Sigmoid colon (tissue), 4 donors: Measurements from ENCODE around the gene FOXN1.

Source experiments
- POLR2A ChIP-seq, 2 donors: fragments of 450-650 bp; IDR thresholded peaks; one replicate each; pipeline ENCODE4 v1.6.1; 2016; ENCODE audit warnings: antibody characterized with exemption in 2 of 2, mild to moderate bottlenecking in 2 of 2, moderate library complexity in 2 of 2
- POLR2AphosphoS5 ChIP-seq, 4 donors: sonication (generic); formaldehyde crosslinking; IDR thresholded peaks; one replicate each; pipeline ENCODE4 v1.6.1; 2017; ENCODE audit warnings: antibody characterized with exemption in 4 of 4
- TF ChIP-seq, protein P1 (sequence below), 4 experiments: fragments of 450-650 bp in 3 of 4; fragments of 200-600 bp in 1 of 4; IDR thresholded peaks; one replicate each; pipeline ENCODE4 v1.5.1; 2016 to 2019; ENCODE audit warnings: antibody characterized with exemption in 4 of 4, mild to moderate bottlenecking in 3 of 4, moderate library complexity in 2 of 4

DNA sequence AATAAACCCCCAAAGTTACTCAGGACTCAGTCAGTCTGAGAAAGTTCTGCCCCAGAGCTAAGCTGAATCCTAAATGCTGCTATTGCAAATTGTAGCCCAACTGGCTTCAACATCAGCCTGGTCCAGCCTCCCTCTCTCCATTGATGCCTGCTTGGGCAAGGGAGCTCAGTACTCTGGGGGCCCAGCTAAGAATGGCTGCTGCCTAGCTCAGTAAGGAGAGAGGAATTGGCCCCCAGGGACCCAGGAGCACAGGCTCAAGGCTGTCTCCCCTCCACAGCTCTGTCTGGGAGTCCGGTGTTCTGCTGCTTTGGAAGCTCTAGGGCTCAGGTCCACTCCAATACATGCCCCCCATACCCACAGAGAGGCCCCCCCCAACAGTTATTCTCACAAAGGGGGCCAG lies 44.7 kb downstream of the FOXN1 start:
- TF ChIP-seq POLR2A (IDR thresholded peaks at IDR 0.05) = no peak
- TF ChIP-seq, protein P1, sequence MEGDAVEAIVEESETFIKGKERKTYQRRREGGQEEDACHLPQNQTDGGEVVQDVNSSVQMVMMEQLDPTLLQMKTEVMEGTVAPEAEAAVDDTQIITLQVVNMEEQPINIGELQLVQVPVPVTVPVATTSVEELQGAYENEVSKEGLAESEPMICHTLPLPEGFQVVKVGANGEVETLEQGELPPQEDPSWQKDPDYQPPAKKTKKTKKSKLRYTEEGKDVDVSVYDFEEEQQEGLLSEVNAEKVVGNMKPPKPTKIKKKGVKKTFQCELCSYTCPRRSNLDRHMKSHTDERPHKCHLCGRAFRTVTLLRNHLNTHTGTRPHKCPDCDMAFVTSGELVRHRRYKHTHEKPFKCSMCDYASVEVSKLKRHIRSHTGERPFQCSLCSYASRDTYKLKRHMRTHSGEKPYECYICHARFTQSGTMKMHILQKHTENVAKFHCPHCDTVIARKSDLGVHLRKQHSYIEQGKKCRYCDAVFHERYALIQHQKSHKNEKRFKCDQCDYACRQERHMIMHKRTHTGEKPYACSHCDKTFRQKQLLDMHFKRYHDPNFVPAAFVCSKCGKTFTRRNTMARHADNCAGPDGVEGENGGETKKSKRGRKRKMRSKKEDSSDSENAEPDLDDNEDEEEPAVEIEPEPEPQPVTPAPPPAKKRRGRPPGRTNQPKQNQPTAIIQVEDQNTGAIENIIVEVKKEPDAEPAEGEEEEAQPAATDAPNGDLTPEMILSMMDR (IDR thresholded peaks at IDR 0.05) = no peak
- no peak for TF ChIP-seq POLR2AphosphoS5 (IDR thresholded peaks at IDR 0.05)
